HepG2 (cell line): ENCODE measurements around the gene MYL11. TPM values are rescaled to one million over a fixed set of nuclear protein-coding genes. Genes with fewer than 3 reads are reported as not detected.
A peak's percentile ranks its signal among the peaks of the same experiment; 100 is the strongest.

Experiments
- ASH2L ChIP-seq: fragments of 300-600, 200-600 bp; sonication (generic); IDR thresholded peaks from 2 replicates; pipeline ENCODE4 v1.7.0; 2017; ENCODE audit warnings: low read depth, mild to moderate bottlenecking, moderate library complexity, mixed read lengths, low read length; ENCODE audit not compliant: insufficient read length
- HOXA5 ChIP-seq: sonication (generic); formaldehyde crosslinking; IDR thresholded peaks from 2 replicates; pipeline ENCODE4 v1.4.0; 2020; ENCODE audit warnings: missing genetic modification reagents
- IRF1 ChIP-seq: sonication (generic); formaldehyde crosslinking; IDR thresholded peaks from 2 replicates; pipeline ENCODE4 v1.4.0; 2020; ENCODE audit warnings: low read depth, mild to moderate bottlenecking, missing genetic modification reagents
- MZF1 ChIP-seq: sonication (generic); formaldehyde crosslinking; IDR thresholded peaks from 2 replicates; pipeline ENCODE4 v1.8.1; 2023; ENCODE audit warnings: mild to moderate bottlenecking, missing genetic modification reagents, borderline replicate concordance
- NCOR1 ChIP-seq: fragments of 200-600 bp; sonication (generic); IDR thresholded peaks from 2 replicates; pipeline ENCODE4 v1.7.0; 2017; ENCODE audit warnings: antibody characterized with exemption, low read length, borderline replicate concordance
- NFKBIZ ChIP-seq: IDR thresholded peaks from 2 replicates; pipeline ENCODE4 v1.6.1; 2018; ENCODE audit warnings: missing genetic modification reagents, missing compliant biosample characterization
- POLR2G ChIP-seq: fragments of 200-400 bp; formaldehyde crosslinking; IDR thresholded peaks from 2 replicates; pipeline ENCODE4 v1.6.1; 2018; ENCODE audit warnings: mild to moderate bottlenecking, low read depth, low read length, moderate library complexity
- SIN3B ChIP-seq: fragments of 150-350 bp; IDR thresholded peaks from 2 replicates; pipeline ENCODE4 v1.6.1; 2014; ENCODE audit warnings: low read length
- XRCC5 ChIP-seq: fragments of 200-400 bp; formaldehyde crosslinking; optimal IDR thresholded peaks from 2 replicates; pipeline ENCODE3; 2017; ENCODE audit warnings: mild to moderate bottlenecking, low read length
- ZFP90 ChIP-seq: sonication (generic); formaldehyde crosslinking; IDR thresholded peaks from 2 replicates; pipeline ENCODE4 v1.8.0; 2022; ENCODE audit warnings: missing genetic modification reagents, mild to moderate bottlenecking, inconsistent platforms, borderline replicate concordance
- ZHX2 ChIP-seq, 2 experiments: sonication (generic) in 1 of 2; formaldehyde crosslinking in 1 of 2; IDR thresholded peaks; 2 replicates each; pipeline versions ENCODE4 v1.6.1 to v1.9.0; 2014 to 2022; ENCODE audit warnings: antibody characterized with exemption in 1 of 2, borderline replicate concordance in 1 of 2, inconsistent platforms in 1 of 2, low read depth in 1 of 2, missing genetic modification reagents in 1 of 2
- ZNF138 ChIP-seq: sonication (generic); formaldehyde crosslinking; IDR thresholded peaks from 2 replicates; pipeline ENCODE4 v1.5.0; 2020; ENCODE audit warnings: mild to moderate bottlenecking, low read depth, missing genetic modification reagents
- ZNF7 ChIP-seq: IDR thresholded peaks from 2 replicates; pipeline ENCODE4 v1.6.1; 2016; ENCODE audit warnings: missing biosample characterization, missing genetic modification reagents
- ZNF724P ChIP-seq: sonication (generic); formaldehyde crosslinking; IDR thresholded peaks from 2 replicates; pipeline ENCODE4 v1.8.0; 2022; ENCODE audit warnings: missing genetic modification reagents, borderline replicate concordance
- ZNF75D ChIP-seq: sonication (generic); formaldehyde crosslinking; IDR thresholded peaks from 2 replicates; pipeline ENCODE4 v1.8.1; 2023; ENCODE audit warnings: missing genetic modification reagents, mild to moderate bottlenecking, borderline replicate concordance
- polyA plus RNA-seq, 8 experiments: library from polyadenylated mRNA; depleted of rRNA in 3 of 8; stranded (reverse) in 7 of 8; unstranded in 1 of 8; fragments of >200 nt; fragmentation: Illumina TruSeq in 4 of 8; extraction: Trizol in 4 of 8; gene quantifications; 2 replicates each; pipeline versions ENCODE4 v1.2.1 to v1.2.3, GENCODE V29; 2011 to 2016; ENCODE audit warnings: low read depth in 4 of 8, missing spikeins in 1 of 8, mixed read lengths in 1 of 8; ENCODE audit not compliant: insufficient read depth in 1 of 8
- total RNA-seq, 5 experiments: library from RNA; depleted of rRNA; stranded (reverse); fragments of >200 nt; fragmentation: Illumina TruSeq; extraction: Trizol; gene quantifications; 2 replicates each; pipeline ENCODE4 v1.2.3, GENCODE V29; 2016; ENCODE audit warnings: low read depth in 1 of 5
- TF ChIP-seq, protein P1 (sequence below): sonication (generic); formaldehyde crosslinking; IDR thresholded peaks from 2 replicates; pipeline ENCODE4 v1.5.1; 2020; ENCODE audit warnings: mild to moderate bottlenecking, moderate library complexity, missing genetic modification reagents
- TF ChIP-seq, protein P2 (sequence below): IDR thresholded peaks from 2 replicates; pipeline ENCODE4 v1.6.1; 2018; ENCODE audit warnings: missing genetic modification reagents, mild to moderate bottlenecking, missing compliant biosample characterization
- TF ChIP-seq, protein P3 (sequence below): sonication (generic); formaldehyde crosslinking; IDR thresholded peaks from 2 replicates; pipeline ENCODE4 v1.4.0; 2020; ENCODE audit warnings: low read depth, mild to moderate bottlenecking, missing genetic modification reagents

Gene MYL11
- total and polyA plus RNA-seq, 2 of the 13 experiments (the other 11 are each of a cell fraction or from before 2014, with no cell fraction given), result not detected

DNA sequence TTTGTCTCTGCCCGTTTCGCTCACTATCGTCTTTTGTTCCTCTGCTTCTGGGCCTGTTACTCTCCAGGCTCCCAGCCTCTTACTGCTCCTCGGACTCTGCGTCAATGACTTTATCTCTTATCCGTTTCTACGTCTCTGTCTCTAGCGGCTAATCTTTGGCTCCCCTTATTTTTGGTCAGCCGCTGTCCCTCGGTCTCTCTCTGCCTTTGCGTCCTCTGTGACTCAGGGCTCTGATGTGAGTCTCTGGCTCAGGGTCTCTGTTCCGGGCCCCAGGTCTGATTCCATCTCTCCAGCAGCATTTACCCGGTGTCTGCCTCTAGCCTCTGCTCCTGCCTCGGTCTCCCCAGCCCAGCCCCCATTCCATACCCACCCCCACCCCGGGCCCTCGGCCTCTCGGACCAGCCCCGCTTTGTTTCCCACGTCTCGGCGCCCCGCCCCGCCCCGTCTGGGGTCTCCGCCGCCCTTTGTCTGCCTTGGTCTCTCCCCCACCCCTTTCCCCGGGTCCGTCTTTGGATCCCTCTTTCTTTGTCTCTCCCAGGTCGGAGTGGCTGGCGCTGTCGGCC is 20.1 kb downstream of the MYL11 start (continued):
- TF ChIP-seq ZHX2 (IDR thresholded peaks at IDR 0.05; ENCODE audit: low read depth) (no peak), ZHX2 (CRISPR knock-in tag; IDR thresholded peaks at IDR 0.05; ENCODE audit: borderline replicate concordance) (no peak), IRF1 (CRISPR knock-in tag) (no peak), NFKBIZ (CRISPR knock-in tag) (no peak), HOXA5 (CRISPR knock-in tag) (no peak), XRCC5 (no peak), MZF1 (no peak), NCOR1 (no peak), ASH2L (peak; percentile 18), ZFP90 (0 out of 2 replicates have a peak, but pooled peaks have one; percentile 66), POLR2G (no peak), ZNF7 (no peak), ZNF724P (CRISPR knock-in tag) (0 out of 2 replicates have a peak, but pooled peaks have one; percentile 41), ZNF75D (peak; percentile 71; the same call in 1 of the 2 replicates), ZNF138 (CRISPR knock-in tag) (peak; percentile 53; the same call in 1 of the 2 replicates), SIN3B (peak; percentile 7; the same call in 1 of the 2 replicates)
- TF ChIP-seq, protein P1, sequence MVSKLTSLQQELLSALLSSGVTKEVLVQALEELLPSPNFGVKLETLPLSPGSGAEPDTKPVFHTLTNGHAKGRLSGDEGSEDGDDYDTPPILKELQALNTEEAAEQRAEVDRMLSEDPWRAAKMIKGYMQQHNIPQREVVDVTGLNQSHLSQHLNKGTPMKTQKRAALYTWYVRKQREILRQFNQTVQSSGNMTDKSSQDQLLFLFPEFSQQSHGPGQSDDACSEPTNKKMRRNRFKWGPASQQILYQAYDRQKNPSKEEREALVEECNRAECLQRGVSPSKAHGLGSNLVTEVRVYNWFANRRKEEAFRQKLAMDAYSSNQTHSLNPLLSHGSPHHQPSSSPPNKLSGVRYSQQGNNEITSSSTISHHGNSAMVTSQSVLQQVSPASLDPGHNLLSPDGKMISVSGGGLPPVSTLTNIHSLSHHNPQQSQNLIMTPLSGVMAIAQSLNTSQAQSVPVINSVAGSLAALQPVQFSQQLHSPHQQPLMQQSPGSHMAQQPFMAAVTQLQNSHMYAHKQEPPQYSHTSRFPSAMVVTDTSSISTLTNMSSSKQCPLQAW (CRISPR knock-in tag), result peak; percentile 89
- TF ChIP-seq, protein P2, sequence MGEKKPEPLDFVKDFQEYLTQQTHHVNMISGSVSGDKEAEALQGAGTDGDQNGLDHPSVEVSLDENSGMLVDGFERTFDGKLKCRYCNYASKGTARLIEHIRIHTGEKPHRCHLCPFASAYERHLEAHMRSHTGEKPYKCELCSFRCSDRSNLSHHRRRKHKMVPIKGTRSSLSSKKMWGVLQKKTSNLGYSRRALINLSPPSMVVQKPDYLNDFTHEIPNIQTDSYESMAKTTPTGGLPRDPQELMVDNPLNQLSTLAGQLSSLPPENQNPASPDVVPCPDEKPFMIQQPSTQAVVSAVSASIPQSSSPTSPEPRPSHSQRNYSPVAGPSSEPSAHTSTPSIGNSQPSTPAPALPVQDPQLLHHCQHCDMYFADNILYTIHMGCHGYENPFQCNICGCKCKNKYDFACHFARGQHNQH (CRISPR knock-in tag), result no peak
- TF ChIP-seq, protein P3, sequence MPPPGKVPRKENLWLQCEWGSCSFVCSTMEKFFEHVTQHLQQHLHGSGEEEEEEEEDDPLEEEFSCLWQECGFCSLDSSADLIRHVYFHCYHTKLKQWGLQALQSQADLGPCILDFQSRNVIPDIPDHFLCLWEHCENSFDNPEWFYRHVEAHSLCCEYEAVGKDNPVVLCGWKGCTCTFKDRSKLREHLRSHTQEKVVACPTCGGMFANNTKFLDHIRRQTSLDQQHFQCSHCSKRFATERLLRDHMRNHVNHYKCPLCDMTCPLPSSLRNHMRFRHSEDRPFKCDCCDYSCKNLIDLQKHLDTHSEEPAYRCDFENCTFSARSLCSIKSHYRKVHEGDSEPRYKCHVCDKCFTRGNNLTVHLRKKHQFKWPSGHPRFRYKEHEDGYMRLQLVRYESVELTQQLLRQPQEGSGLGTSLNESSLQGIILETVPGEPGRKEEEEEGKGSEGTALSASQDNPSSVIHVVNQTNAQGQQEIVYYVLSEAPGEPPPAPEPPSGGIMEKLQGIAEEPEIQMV (CRISPR knock-in tag), result no peak
